ENCODE data around the gene HS3ST4.

HS3ST4 gene

GRCh38 chr16:25691519-25692091 is at the start of gene HS3ST4:
TSS of gene HS3ST4 (plus strand) at chr16:25691959.
- DNase-seq, result no peak

- no peak for DNase-seq
Measured at GRCh38 chr16:25643633-25644032, 48.1 kb upstream of the HS3ST4 start.

- DNase-seq, result no peak
Measured at GRCh38 chr16:25656639-25657038, 35.1 kb upstream of the HS3ST4 start.

- no peak for DNase-seq
Measured at GRCh38 chr16:25676820-25677219, 14.9 kb upstream of the HS3ST4 start.

- no peak for DNase-seq
Measured at GRCh38 chr16:25679511-25679910, 12.2 kb upstream of the HS3ST4 start.

GRCh38 chr16:25689137-25689836 is 2.5 kb upstream of the HS3ST4 start:
- DNase-seq, result no peak

- no peak for DNase-seq
Measured at GRCh38 chr16:25690552-25691143, 1.1 kb upstream of the HS3ST4 start.

- no peak for DNase-seq
Measured at GRCh38 chr16:25692351-25692741, 587 bp downstream of the HS3ST4 start.

- no peak for DNase-seq
Measured at GRCh38 chr16:25692742-25693508, 1.2 kb downstream of the HS3ST4 start.

- no peak for DNase-seq
Measured at GRCh38 chr16:25693631-25694030, 1.9 kb downstream of the HS3ST4 start.

GRCh38 chr16:25699069-25699468 is 7.3 kb downstream of the HS3ST4 start:
- DNase-seq, result no peak

GRCh38 chr16:25700547-25700946 is 8.8 kb downstream of the HS3ST4 start:
- no peak for DNase-seq

GRCh38 chr16:25707553-25707952 is 15.8 kb downstream of the HS3ST4 start:
- no peak for DNase-seq

- DNase-seq, result no peak
Measured at GRCh38 chr16:25707982-25708583, 16.3 kb downstream of the HS3ST4 start.

- no peak for DNase-seq
Measured at GRCh38 chr16:25709213-25709612, 17.5 kb downstream of the HS3ST4 start.

- DNase-seq, result no peak
Measured at GRCh38 chr16:25713785-25714570, 22.2 kb downstream of the HS3ST4 start.

- DNase-seq, result no peak
Measured at GRCh38 chr16:25716186-25716585, 24.4 kb downstream of the HS3ST4 start.

GRCh38 chr16:25721439-25721838 is 29.7 kb downstream of the HS3ST4 start:
- no peak for DNase-seq

- no peak for DNase-seq
Measured at GRCh38 chr16:25726430-25727098, 34.8 kb downstream of the HS3ST4 start.

- no peak for DNase-seq
Measured at GRCh38 chr16:25729188-25729915, 37.6 kb downstream of the HS3ST4 start.

- no peak for DNase-seq
Measured at GRCh38 chr16:25730396-25730795, 38.6 kb downstream of the HS3ST4 start.

Data from activated CD4-positive, alpha-beta T cell treated with anti-CD3 and anti-CD28 coated beads for 4 hours (primary cell).